Measurements from ENCODE around the gene DSPP.

DSPP gene

GRCh38 chr4:87650938-87651337 is 42.6 kb downstream of the DSPP start:
- Histone ChIP-seq H3K9me2 (replicated peaks; ENCODE audit: control insufficient read depth, low read length) (no peaks in the 10 kb centered on the region), H3K36me3 (ENCODE audit: control insufficient read depth, low read length) (no peaks in the 10 kb centered on the region), H4K20me1 (ENCODE audit: control insufficient read depth, insufficient read depth, low read depth, low read length) (no peaks in the 10 kb centered on the region), H3F3A (ENCODE audit: control insufficient read depth, insufficient read depth) (no peaks in the 10 kb centered on the region), H3K4me1 (ENCODE audit: control insufficient read depth, low read length) (no peaks in the 10 kb centered on the region), H3K27ac (ENCODE audit: low read depth, low read length) (no peak overlapping the region), H3K27me3 (ENCODE audit: control insufficient read depth, low read length) (no peaks in the 10 kb centered on the region), H3K4me3 (ENCODE audit: low read length) (no peak overlapping the region), H3K9me3 (ENCODE audit: control insufficient read depth, insufficient read depth, low read length) (no peaks in the 10 kb centered on the region), H3K79me2 (ENCODE audit: control insufficient read depth, low read length) (no peaks in the 10 kb centered on the region), H3K4me2 (ENCODE audit: low read length) (no peak overlapping the region)
- no peak for TF ChIP-seq EZH2phosphoT487 (IDR thresholded peaks at IDR 0.05; ENCODE audit: borderline replicate concordance, low read length)
- no peak for TF ChIP-seq CTCF (IDR thresholded peaks at IDR 0.05; ENCODE audit: low read depth, low read length, poor library complexity, severe bottlenecking)

DNA sequence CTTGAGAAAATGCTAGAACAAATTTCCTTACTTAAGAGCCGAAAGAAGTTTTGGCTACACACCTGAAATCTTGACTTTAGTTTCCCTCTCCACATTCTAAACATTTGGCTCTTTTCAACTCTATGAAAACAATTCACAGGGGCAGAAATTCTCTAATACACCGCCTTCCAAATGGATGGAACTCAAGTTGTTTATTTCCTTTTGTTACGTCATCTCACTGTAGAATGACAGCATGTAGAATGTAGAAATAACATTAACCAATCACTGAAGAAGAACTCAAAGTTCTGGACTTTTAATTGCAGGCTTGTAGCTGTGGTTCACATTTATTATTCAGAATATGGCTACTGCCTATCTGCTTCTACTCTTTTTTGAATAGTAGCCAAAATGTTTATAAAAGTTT is 43.6 kb downstream of the DSPP start:
- no peaks in the 10 kb centered on the region for H3K4me1 ChIP-seq (ENCODE audit: control insufficient read depth, low read length)
- no peaks in the 10 kb centered on the region for H3K9me3 ChIP-seq (ENCODE audit: control insufficient read depth, insufficient read depth, low read length)
- TF ChIP-seq EZH2phosphoT487 (IDR thresholded peaks at IDR 0.05; ENCODE audit: borderline replicate concordance, low read length) (no peak), CTCF (IDR thresholded peaks at IDR 0.05; ENCODE audit: low read depth, low read length, poor library complexity, severe bottlenecking) (no peak)
- H3K9me2 ChIP-seq (replicated peaks; ENCODE audit: control insufficient read depth, low read length) = no peaks in the 10 kb centered on the region
- H3K4me3 ChIP-seq (ENCODE audit: low read length) = no peak overlapping the region
- no peak overlapping the region for H3K27ac ChIP-seq (ENCODE audit: low read depth, low read length)
- no peak overlapping the region for H3K4me2 ChIP-seq (ENCODE audit: low read length)
- no peaks in the 10 kb centered on the region for H4K20me1 ChIP-seq (ENCODE audit: control insufficient read depth, insufficient read depth, low read depth, low read length)
- no peaks in the 10 kb centered on the region for H3K27me3 ChIP-seq (ENCODE audit: control insufficient read depth, low read length)
- no peaks in the 10 kb centered on the region for H3F3A ChIP-seq (ENCODE audit: control insufficient read depth, insufficient read depth)
- no peaks in the 10 kb centered on the region for H3K36me3 ChIP-seq (ENCODE audit: control insufficient read depth, low read length)
- no peaks in the 10 kb centered on the region for H3K79me2 ChIP-seq (ENCODE audit: control insufficient read depth, low read length)

- Histone ChIP-seq H3K4me2 (ENCODE audit: low read length) (no peak overlapping the region), H3K79me2 (ENCODE audit: control insufficient read depth, low read length) (no peaks in the 10 kb centered on the region), H3K4me1 (ENCODE audit: control insufficient read depth, low read length) (no peaks in the 10 kb centered on the region), H3K9me3 (ENCODE audit: control insufficient read depth, insufficient read depth, low read length) (no peaks in the 10 kb centered on the region), H3F3A (ENCODE audit: control insufficient read depth, insufficient read depth) (no peaks in the 10 kb centered on the region), H3K27me3 (ENCODE audit: control insufficient read depth, low read length) (0 out of 2 replicates have a peak, but pooled peaks cover 3% of the 10 kb centered on the region), H4K20me1 (ENCODE audit: control insufficient read depth, insufficient read depth, low read depth, low read length) (no peaks in the 10 kb centered on the region), H3K9me2 (replicated peaks; ENCODE audit: control insufficient read depth, low read length) (no peaks in the 10 kb centered on the region), H3K4me3 (ENCODE audit: low read length) (no peak overlapping the region), H3K27ac (ENCODE audit: low read depth, low read length) (no peak overlapping the region), H3K36me3 (ENCODE audit: control insufficient read depth, low read length) (no peaks in the 10 kb centered on the region)
- TF ChIP-seq EZH2phosphoT487 (IDR thresholded peaks at IDR 0.05; ENCODE audit: borderline replicate concordance, low read length) (no peak), CTCF (IDR thresholded peaks at IDR 0.05; ENCODE audit: low read depth, low read length, poor library complexity, severe bottlenecking) (no peak)
Observed at GRCh38 chr4:87654487-87655044, 46.2 kb downstream of the DSPP start.

All from DOHH2 (cell line).